ENCODE measurements around the gene BEAN1.

Gene BEAN1

DNA sequence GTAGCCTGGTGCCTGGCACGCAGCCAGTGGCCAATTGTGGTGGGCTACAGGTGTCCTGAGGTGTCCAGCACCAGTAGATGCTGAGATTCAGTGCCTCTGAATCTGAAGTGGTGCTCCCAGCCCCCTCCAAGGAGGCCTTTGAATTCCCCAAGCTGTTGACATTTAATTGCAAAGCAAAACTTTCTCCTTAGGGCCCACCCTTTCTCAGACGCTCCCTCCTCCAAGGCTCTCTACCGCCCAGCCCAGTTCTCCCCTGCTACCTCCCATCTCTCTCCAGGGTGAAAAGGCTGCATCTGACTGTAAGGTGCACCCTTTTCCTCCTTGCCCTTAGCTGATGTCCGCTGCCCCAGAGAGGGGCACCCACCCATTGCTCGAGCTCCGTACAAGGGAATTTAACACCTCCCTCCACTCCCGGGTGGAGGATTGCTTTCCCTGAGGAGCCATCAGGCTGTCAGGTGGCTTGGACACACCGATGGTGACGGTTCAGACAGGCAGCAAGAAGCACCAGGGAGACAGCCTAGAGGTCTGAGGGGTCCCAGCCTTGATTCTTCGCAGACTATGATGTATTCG is 1.7 kb downstream of the BEAN1 start:
- no peak overlapping the region for H3K4me3 ChIP-seq (ENCODE audit: low read depth, low read length)
- peaks cover 6% of the 10 kb centered on the region for H3K4me1 ChIP-seq
- H3K79me2 ChIP-seq: no peaks in the 10 kb centered on the region
- H3K4me2 ChIP-seq (ENCODE audit: low read length): no peak overlapping the region
- TF ChIP-seq CTCF (IDR thresholded peaks at IDR 0.05): no peak
- no peaks in the 10 kb centered on the region for H3K27me3 ChIP-seq (ENCODE audit: control insufficient read depth, insufficient read depth, low read length)
- no peak overlapping the region for H3K9ac ChIP-seq
- no peak overlapping the region for H3K27ac ChIP-seq
- no peaks in the 10 kb centered on the region for H3K36me3 ChIP-seq (ENCODE audit: control insufficient read depth, insufficient read depth, low read length)
- no peak overlapping the region for H2AFZ ChIP-seq
- H3K9me3 ChIP-seq (ENCODE audit: control insufficient read depth, low read length): no peaks in the 10 kb centered on the region

DNA sequence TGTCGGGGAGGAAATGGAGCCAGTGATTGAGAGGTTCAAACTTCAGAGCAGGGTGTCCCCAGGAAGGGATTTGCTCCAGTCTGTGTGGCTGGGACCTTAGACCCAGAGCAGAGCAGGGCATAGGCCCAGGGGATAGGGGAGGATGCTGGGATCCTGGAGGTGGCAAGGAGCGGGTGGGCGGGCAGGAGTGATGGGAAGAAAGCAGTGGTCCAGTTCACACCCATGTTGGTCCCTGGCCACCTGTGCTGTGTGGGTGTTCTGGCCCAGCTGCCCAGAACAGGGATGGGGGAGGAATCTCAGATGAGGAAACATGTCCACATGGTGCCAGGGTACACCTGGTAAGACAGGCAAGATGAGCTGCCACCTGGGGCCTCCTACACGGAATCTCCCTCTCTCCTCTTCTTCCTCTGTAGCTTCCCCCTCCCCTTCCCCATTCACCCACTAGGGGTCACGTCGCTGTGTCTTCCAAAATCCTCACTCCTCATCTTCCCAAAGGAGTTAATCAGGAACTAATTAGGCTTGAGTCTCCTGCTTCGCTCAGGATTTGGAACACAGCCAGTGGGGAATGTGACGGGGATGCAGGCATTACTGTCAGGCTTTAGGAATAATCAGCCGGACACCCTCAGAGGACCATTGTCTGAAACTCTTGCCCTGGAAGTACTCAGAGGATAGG is 2.3 kb downstream of the BEAN1 start:
- H2AFZ ChIP-seq: no peak overlapping the region
- no peak overlapping the region for H3K27ac ChIP-seq
- H3K79me2 ChIP-seq: no peaks in the 10 kb centered on the region
- no peaks in the 10 kb centered on the region for H3K36me3 ChIP-seq (ENCODE audit: control insufficient read depth, insufficient read depth, low read length)
- H3K9ac ChIP-seq: no peak overlapping the region
- no peak overlapping the region for H3K4me3 ChIP-seq (ENCODE audit: low read depth, low read length)
- H3K9me3 ChIP-seq (ENCODE audit: control insufficient read depth, low read length): no peaks in the 10 kb centered on the region
- H3K27me3 ChIP-seq (ENCODE audit: control insufficient read depth, insufficient read depth, low read length): no peaks in the 10 kb centered on the region
- H3K4me2 ChIP-seq (ENCODE audit: low read length): no peak overlapping the region
- peaks cover 6% of the 10 kb centered on the region for H3K4me1 ChIP-seq
- TF ChIP-seq CTCF (IDR thresholded peaks at IDR 0.05): no peak

- TF ChIP-seq CTCF (IDR thresholded peaks at IDR 0.05): no peak
- Histone ChIP-seq H3K27me3 (ENCODE audit: control insufficient read depth, insufficient read depth, low read length) (no peaks in the 10 kb centered on the region), H3K27ac (no peak overlapping the region), H3K9ac (no peak overlapping the region), H3K36me3 (ENCODE audit: control insufficient read depth, insufficient read depth, low read length) (no peaks in the 10 kb centered on the region), H3K79me2 (no peaks in the 10 kb centered on the region), H3K4me3 (ENCODE audit: low read depth, low read length) (no peak overlapping the region), H3K4me2 (ENCODE audit: low read length) (no peak overlapping the region), H3K4me1 (peaks cover 6% of the 10 kb centered on the region), H2AFZ (no peak overlapping the region), H3K9me3 (ENCODE audit: control insufficient read depth, low read length) (no peaks in the 10 kb centered on the region)
Measured at GRCh38 chr16:66430214-66430613, 3.1 kb downstream of the BEAN1 start.

GRCh38 chr16:66431760-66432159 is 4.7 kb downstream of the BEAN1 start:
- no peaks in the 10 kb centered on the region for H3K36me3 ChIP-seq (ENCODE audit: control insufficient read depth, insufficient read depth, low read length)
- H2AFZ ChIP-seq: no peak overlapping the region
- H3K27me3 ChIP-seq (ENCODE audit: control insufficient read depth, insufficient read depth, low read length): no peaks in the 10 kb centered on the region
- no peak overlapping the region for H3K9ac ChIP-seq
- no peak overlapping the region for H3K27ac ChIP-seq
- no peak overlapping the region for H3K4me2 ChIP-seq (ENCODE audit: low read length)
- H3K9me3 ChIP-seq (ENCODE audit: control insufficient read depth, low read length): no peaks in the 10 kb centered on the region
- H3K79me2 ChIP-seq: no peaks in the 10 kb centered on the region
- H3K4me3 ChIP-seq (ENCODE audit: low read depth, low read length): no peak overlapping the region
- no peaks in the 10 kb centered on the region for H3K4me1 ChIP-seq
- TF ChIP-seq CTCF (IDR thresholded peaks at IDR 0.05): no peak

DNA sequence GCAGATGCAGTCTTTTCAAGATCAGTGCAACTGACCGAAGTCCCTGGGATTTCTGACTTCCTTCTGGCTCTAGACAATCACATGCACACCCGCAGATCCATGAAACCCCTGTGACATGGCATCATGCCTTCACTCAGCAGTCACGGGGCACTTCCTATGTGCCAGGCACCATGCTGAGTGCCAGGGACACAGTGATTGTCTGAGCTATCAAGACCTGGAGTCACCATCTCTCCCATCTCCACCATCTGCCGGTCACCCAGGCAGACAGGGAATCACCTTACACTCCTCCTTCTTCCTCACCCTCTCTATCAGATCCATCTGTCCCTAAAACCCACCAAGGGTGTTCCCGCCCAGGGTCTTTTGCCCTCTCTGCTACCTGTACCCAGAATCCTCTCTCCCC is 5.3 kb downstream of the BEAN1 start:
- H2AFZ ChIP-seq: no peak overlapping the region
- H3K9ac ChIP-seq: no peak overlapping the region
- no peaks in the 10 kb centered on the region for H3K79me2 ChIP-seq
- H3K27me3 ChIP-seq (ENCODE audit: control insufficient read depth, insufficient read depth, low read length): no peaks in the 10 kb centered on the region
- H3K27ac ChIP-seq: no peak overlapping the region
- no peak overlapping the region for H3K4me2 ChIP-seq (ENCODE audit: low read length)
- no peak overlapping the region for H3K4me3 ChIP-seq (ENCODE audit: low read depth, low read length)
- TF ChIP-seq CTCF (IDR thresholded peaks at IDR 0.05): no peak
- no peaks in the 10 kb centered on the region for H3K9me3 ChIP-seq (ENCODE audit: control insufficient read depth, low read length)
- no peaks in the 10 kb centered on the region for H3K36me3 ChIP-seq (ENCODE audit: control insufficient read depth, insufficient read depth, low read length)
- H3K4me1 ChIP-seq: no peaks in the 10 kb centered on the region
